IPS DF 19.7 (cell line): ENCODE results near the gene DNAJC19.

ENCODE experiments used
- DNase-seq: peaks from one replicate; pipeline ENCODE4 v3.0.0-alpha.2; 2013; ENCODE audit warnings: low read depth, low spot score

Gene DNAJC19

DNA sequence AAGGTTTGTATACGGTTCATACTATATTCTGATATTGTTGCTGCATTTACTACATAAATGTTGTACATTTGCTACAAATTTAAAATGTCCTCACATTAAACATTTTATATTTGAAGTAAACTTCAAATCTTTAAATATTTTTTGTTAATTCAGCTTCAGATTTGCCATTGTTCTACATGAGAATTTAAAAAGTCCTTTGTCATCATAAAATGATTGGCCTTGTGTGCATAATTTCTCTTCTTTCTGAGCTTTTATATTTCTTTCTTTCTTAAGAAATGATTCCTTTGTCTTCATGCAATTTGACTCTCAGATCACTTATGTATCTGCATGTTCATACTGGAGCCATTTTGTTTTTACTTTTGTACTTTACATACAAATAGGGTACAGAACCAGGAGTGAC is 28.0 kb downstream of the DNAJC19 start:
- no peak for DNase-seq

DNA sequence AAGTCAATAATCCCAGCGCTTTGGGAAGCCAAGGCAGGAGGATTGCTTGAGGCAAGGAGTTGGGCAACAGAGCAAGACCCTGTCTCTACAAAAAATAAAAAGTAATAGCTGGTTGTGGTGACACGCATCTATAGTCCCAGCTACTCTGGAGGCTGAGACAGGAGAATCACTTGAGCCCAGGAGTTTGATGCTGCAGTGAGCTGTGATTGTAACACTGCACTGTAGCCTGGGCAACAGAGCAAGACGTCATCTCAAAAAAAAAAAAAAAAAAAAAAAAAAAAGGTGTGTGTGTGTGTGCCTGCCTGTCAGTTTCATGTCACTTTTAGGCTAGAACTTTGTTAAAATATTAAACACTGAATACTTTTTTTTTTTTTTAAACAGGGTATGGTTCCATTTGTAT is 28.4 kb downstream of the DNAJC19 start:
- DNase-seq = no peak

DNA sequence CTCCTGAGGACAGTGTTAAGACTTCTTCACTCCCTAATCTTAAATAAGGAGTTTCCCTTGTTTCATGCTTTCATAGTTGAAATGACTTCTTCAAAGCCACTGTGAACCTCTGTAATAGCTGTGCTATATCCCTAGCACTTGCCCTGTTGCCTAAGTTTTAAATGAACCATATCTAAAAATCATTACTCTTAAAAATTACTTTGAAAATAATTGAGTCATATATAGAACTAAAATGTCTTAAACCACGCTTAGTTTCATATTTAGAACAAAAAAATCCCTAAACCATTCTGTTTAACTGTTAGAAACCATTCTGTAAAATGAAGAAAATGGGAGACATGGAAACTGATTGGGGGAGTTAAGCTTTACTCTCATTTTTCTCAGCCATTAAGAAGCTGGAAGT is 29.8 kb downstream of the DNAJC19 start:
- no peak for DNase-seq

DNA sequence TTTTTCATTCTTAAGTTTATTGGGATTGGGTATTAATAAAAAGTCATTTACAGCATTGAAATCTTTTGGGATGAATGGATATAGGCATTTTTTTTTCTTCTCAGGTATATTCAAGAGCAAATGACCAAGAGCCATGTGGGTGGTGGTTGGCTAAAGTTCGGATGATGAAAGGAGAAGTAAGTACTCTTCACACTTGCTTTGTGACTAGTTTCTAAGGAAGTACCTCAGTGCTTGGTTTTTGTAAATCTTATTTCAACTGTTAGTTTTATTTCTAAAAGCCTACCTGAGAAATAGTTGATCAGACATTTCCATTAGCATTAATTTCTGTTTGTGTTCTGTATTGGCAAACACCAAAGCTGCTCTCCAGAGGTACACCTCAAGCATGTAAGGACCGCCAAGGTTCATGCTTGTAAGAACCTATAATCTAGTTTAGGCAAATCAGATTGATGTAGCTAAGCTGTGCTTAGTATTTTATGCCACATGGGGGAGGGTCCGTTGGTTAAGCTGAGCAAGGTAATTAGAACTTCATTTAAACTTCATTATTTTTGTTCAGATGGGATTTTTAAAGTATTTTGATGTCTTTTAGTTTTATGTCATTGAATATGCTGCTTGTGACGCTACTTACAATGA is 41.7 kb downstream of the DNAJC19 start:
- DNase-seq = no peak

DNA sequence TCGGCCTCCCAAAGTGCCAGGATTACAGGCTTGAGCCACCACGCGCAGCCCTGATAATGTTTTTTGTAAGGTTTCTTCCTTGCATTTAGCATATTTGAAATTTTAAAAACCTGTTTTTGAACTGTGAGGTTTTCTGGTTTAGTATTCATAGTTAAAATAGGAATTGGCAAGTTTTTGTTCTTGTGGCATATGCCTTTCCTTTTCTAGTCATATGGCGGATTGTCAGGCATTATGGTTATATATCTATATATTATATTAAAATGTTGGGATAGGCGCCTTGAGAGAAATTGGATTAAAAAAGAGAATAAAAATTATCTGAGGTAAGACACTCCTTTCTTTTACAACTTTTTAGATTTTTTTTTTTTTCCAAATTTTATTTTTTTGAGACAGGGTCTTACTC is 48.7 kb downstream of the DNAJC19 start:
- no peak for DNase-seq

DNA sequence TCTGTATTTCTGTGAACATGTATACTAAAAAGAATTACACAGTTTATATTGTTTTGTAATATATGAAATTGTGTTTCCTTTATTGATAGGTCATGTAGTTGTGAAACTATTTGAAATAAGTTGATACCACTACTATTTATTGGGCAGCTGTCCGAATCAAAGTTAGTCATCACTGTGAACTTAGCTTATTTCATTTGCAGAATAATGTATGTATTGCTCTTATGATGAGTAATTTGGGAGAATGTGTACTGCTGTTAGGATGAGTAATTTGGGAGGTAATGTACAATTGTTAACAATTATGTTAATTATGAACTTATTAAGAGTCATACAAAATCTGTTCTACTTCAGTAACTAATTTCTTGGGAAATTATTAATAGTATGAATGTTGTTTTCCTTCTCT is 54.9 kb downstream of the DNAJC19 start:
- no peak for DNase-seq
